B cell (primary cell): Measurements from ENCODE around the gene CD207. TPM values are rescaled to one million over a fixed set of nuclear protein-coding genes. Genes with fewer than 3 reads are reported as not detected.
"Not testable (repeated sequence)": the region's sequence is repeated elsewhere in the genome, so short reads cannot be mapped to it uniquely, and the experiment has no call there.

Source experiments
- ATAC-seq: fragments of 200-7000 bp; cut with Tn5 transposase; one replicate; pipeline ENCODE4 v1.10.0; 2021; ENCODE audit warnings: low read depth, mild to moderate bottlenecking, moderate number of reproducible peaks, moderate library complexity
- CTCF ChIA-PET: fragments of 350-600 bp; sonication (Branson Sonifier 250); formaldehyde crosslinking; loops from one replicate; lab custom pipeline; 2021; ENCODE audit warnings: antibody characterized with exemption, inconsistent platforms; lab: Charles Lee
- POLR2A ChIA-PET: fragments of 350-600 bp; sonication (Branson Sonifier 250); formaldehyde crosslinking; loops from one replicate; lab custom pipeline; 2021; ENCODE audit warnings: antibody characterized with exemption; lab: Charles Lee
- DNase-seq: peaks from one replicate; pipeline ENCODE4 v3.0.0; 2013
- H2AFZ ChIP-seq: 2 replicates; pipeline ENCODE4 v1.6.1; 2012; ENCODE audit warnings: mild to moderate bottlenecking, low read depth, low read length; ENCODE audit not compliant: insufficient read depth, poor library complexity, severe bottlenecking
- H3K27ac ChIP-seq, 2 donors: 1 replicate in 1 of 2; 2 replicates in 1 of 2; pipeline ENCODE4 v1.5.1; 2012 to 2013; ENCODE audit warnings: low read length in 2 of 2, mild to moderate bottlenecking in 2 of 2, moderate library complexity in 1 of 2
- H3K27me3 ChIP-seq, 4 experiments: fragments of 200-600 bp in 1 of 4; sonication (generic) in 1 of 4; replicated peaks in 1 of 4; 1 replicate in 2 of 4; 2 replicates in 2 of 4; pipeline versions ENCODE4 v1.6.1 to v1.7.0; 2013 to 2016; ENCODE audit warnings: low read length in 3 of 4, mild to moderate bottlenecking in 2 of 4, mixed read lengths in 1 of 4, moderate library complexity in 1 of 4; ENCODE audit not compliant: insufficient read depth in 4 of 4, control insufficient read depth in 3 of 4; ENCODE audit errors: control extremely low read depth in 1 of 4
- H3K36me3 ChIP-seq, 2 experiments: replicated peaks in 1 of 2; 1 replicate in 1 of 2; 2 replicates in 1 of 2; pipeline versions ENCODE4 v1.6.1 to v1.7.1; 2013; ENCODE audit warnings: low read length in 1 of 2; ENCODE audit not compliant: insufficient read depth in 2 of 2, control insufficient read depth in 1 of 2; ENCODE audit errors: control extremely low read depth in 1 of 2, extremely low read depth in 1 of 2
- H3K4me1 ChIP-seq, 2 donors: fragments of 200-600 bp in 1 of 2; sonication (generic) in 1 of 2; 1 replicate in 1 of 2; 2 replicates in 1 of 2; pipeline versions ENCODE4 v1.5.1 to v1.6.1; 2013 to 2017; ENCODE audit warnings: low read length in 2 of 2; ENCODE audit not compliant: control insufficient read depth in 2 of 2, insufficient read depth in 2 of 2
- H3K4me2 ChIP-seq: replicated peaks from 2 replicates; pipeline ENCODE3; 2012; ENCODE audit warnings: mild to moderate bottlenecking, low read depth, low read length; ENCODE audit not compliant: poor library complexity, severe bottlenecking
- H3K4me3 ChIP-seq, 5 experiments: fragments of 200-600 bp in 1 of 5; sonication (generic) in 1 of 5; 1 replicate in 3 of 5; 2 replicates in 2 of 5; pipeline versions ENCODE4 v1.5.1 to v1.7.0; 2011 to 2016; ENCODE audit warnings: low read length in 4 of 5, mild to moderate bottlenecking in 4 of 5, low read depth in 2 of 5, control low read depth in 1 of 5, moderate library complexity in 1 of 5; ENCODE audit not compliant: insufficient read depth in 1 of 5; ENCODE audit errors: control extremely low read depth in 1 of 5, extremely low read depth in 1 of 5
- H3K79me2 ChIP-seq: fragments of 200-600 bp; sonication (generic); one replicate; pipeline ENCODE4 v1.6.0; 2016; ENCODE audit warnings: low read length; ENCODE audit not compliant: control insufficient read depth, insufficient read depth
- H3K9ac ChIP-seq: fragments of 200-600 bp; sonication (generic); 2 replicates; pipeline ENCODE4 v1.6.1; 2017; ENCODE audit warnings: mild to moderate bottlenecking, low read length, moderate library complexity
- H3K9me3 ChIP-seq, 3 donors: one replicate each; pipeline versions ENCODE4 v1.6.1 to v1.7.1; 2013; ENCODE audit warnings: low read length in 2 of 3; ENCODE audit not compliant: control insufficient read depth in 2 of 3, insufficient read depth in 1 of 3; ENCODE audit errors: control extremely low read depth in 1 of 3
- H4K20me1 ChIP-seq: 2 replicates; pipeline ENCODE4 v1.6.0; 2012; ENCODE audit warnings: mild to moderate bottlenecking, low read length; ENCODE audit not compliant: insufficient read depth, control insufficient read depth, poor library complexity, severe bottlenecking
- H3K27ac Mint-ChIP-seq: one replicate; pipeline ENCODE4 v1.8.0; 2021; ENCODE audit warnings: mixed read lengths
- H3K27me3 Mint-ChIP-seq: one replicate; pipeline ENCODE4 v1.8.0; 2021; ENCODE audit warnings: mixed read lengths
- H3K4me1 Mint-ChIP-seq: one replicate; pipeline ENCODE4 v1.8.0; 2021; ENCODE audit warnings: mixed read lengths
- H3K4me3 Mint-ChIP-seq: one replicate; pipeline ENCODE4 v1.8.0; 2021; ENCODE audit warnings: mixed read lengths
- H3K9me3 Mint-ChIP-seq: one replicate; pipeline ENCODE4 v1.8.0; 2022; ENCODE audit warnings: mixed read lengths; ENCODE audit not compliant: insufficient read depth
- EZH2 ChIP-seq: IDR thresholded peaks from 2 replicates; pipeline ENCODE4 v1.6.1; 2012; ENCODE audit warnings: borderline replicate concordance, low read depth, mild to moderate bottlenecking, moderate library complexity, low read length; ENCODE audit not compliant: insufficient read depth, poor library complexity, severe bottlenecking
- WGBS: methylation state at CpG from one replicate; pipeline ENCODE4 v1.1.5; 2013; ENCODE audit warnings: missing lambda C conversion rate; ENCODE audit not compliant: insufficient coverage; 5-methylcytosine and 5-hydroxymethylcytosine counted together
- intact Hi-C: fragments of 100-400 bp; cut with micrococcal nuclease; formaldehyde crosslinking; loops from one replicate; pipeline ENCODE4 v1.10.0; 2022
- polyA plus RNA-seq: library from polyadenylated mRNA; depleted of rRNA; stranded (reverse); fragments of >200 nt; gene quantifications from 2 replicates; pipeline ENCODE4 v1.2.3, GENCODE V29; 2012
- total RNA-seq, 2 donors: library from RNA; stranded (reverse); fragments of 120-200 nt in 1 of 2; gene quantifications; 1 replicate in 1 of 2; 2 replicates in 1 of 2; pipeline versions ENCODE4 v1.2.3 to v1.2.4, GENCODE V29; 2013 to 2022
- TF ChIP-seq, protein P1 (sequence below): fragments of 200-600 bp; IDR thresholded peaks from one replicate; pipeline ENCODE4 v1.8.0; 2022; ENCODE audit warnings: antibody characterized with exemption, mild to moderate bottlenecking

CD207 gene
- total and polyA plus RNA-seq, 2 donors (not counting 1 experiment from before 2014, with no cell fraction given) = not detected

DNA sequence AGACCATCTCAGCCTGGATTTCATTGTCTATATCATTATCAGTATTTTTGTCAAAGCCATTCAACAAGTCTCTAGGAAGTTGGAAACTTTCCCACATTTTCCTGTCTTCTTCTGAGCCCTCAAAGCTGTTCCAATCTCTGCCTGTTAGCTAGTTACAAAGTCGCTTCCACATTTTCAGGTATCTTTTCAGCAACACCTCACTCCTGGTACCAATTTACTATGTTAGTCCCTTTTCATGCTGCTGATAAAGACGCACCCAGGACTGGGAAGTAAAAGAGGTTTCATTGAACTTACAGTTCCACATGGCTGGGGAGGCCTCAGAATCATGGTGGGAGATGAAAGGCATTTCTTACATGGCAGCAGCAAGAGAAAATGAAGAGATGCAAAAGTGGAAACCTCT is 35.9 kb downstream of the CD207 start:
- no CpG with 5 or more reads among the region's 2 CpGs for WGBS
- H3K27me3 ChIP-seq = peaks cover 0 to 13% (median 1%) of the 10 kb centered on the region in 4 experiments
- peaks cover 0 to 14% (median 0%) of the 10 kb centered on the region in 3 donors for H3K9me3 ChIP-seq
- POLR2A ChIA-PET = no interaction called here
- no peaks in the 10 kb centered on the region for H3K36me3 ChIP-seq
- CTCF ChIA-PET = no interaction called here
- H4K20me1 ChIP-seq = no peaks in the 10 kb centered on the region
- no peak overlapping the region for H2AFZ ChIP-seq
- no peak overlapping the region for H3K9ac ChIP-seq
- H3K4me1 ChIP-seq = no peaks in the 10 kb centered on the region
- ATAC-seq = no peak
- TF ChIP-seq EZH2 = no peak
- TF ChIP-seq, protein P1, sequence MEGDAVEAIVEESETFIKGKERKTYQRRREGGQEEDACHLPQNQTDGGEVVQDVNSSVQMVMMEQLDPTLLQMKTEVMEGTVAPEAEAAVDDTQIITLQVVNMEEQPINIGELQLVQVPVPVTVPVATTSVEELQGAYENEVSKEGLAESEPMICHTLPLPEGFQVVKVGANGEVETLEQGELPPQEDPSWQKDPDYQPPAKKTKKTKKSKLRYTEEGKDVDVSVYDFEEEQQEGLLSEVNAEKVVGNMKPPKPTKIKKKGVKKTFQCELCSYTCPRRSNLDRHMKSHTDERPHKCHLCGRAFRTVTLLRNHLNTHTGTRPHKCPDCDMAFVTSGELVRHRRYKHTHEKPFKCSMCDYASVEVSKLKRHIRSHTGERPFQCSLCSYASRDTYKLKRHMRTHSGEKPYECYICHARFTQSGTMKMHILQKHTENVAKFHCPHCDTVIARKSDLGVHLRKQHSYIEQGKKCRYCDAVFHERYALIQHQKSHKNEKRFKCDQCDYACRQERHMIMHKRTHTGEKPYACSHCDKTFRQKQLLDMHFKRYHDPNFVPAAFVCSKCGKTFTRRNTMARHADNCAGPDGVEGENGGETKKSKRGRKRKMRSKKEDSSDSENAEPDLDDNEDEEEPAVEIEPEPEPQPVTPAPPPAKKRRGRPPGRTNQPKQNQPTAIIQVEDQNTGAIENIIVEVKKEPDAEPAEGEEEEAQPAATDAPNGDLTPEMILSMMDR = no peak
- H3K4me2 ChIP-seq = no peak overlapping the region
- Mint-ChIP-seq H3K27me3 (peaks cover 29% of the 10 kb centered on the region), H3K27ac (no peak overlapping the region), H3K9me3 (no peaks in the 10 kb centered on the region), H3K4me1 (no peaks in the 10 kb centered on the region), H3K4me3 (no peak overlapping the region)
- no peak overlapping the region for H3K4me3 ChIP-seq
- DNase-seq = no peak
- intact Hi-C loops = no loop called here
- no peaks in the 10 kb centered on the region for H3K79me2 ChIP-seq
- no peak overlapping the region for H3K27ac ChIP-seq

- H4K20me1 ChIP-seq, intact Hi-C loops, H3K4me1 Mint-ChIP-seq, H3K9ac ChIP-seq, H3K27ac ChIP-seq, H2AFZ ChIP-seq, H3K4me3 Mint-ChIP-seq, H3K36me3 ChIP-seq, POLR2A ChIA-PET, H3K79me2 ChIP-seq, H3K9me3 Mint-ChIP-seq, H3K27ac Mint-ChIP-seq, ATAC-seq, H3K4me1 ChIP-seq, DNase-seq, H3K4me2 ChIP-seq, CTCF ChIA-PET, H3K4me3 ChIP-seq: not testable (repeated sequence)
- no CpG with 5 or more reads among the region's 3 CpGs for WGBS
- peaks cover 38% of the 10 kb centered on the region for H3K27me3 Mint-ChIP-seq
- Histone ChIP-seq H3K27me3 (peaks cover 0 to 26% (median 1%) of the 10 kb centered on the region in 4 experiments), H3K9me3 (peaks cover 0 to 11% (median 0%) of the 10 kb centered on the region in 3 donors)
These were observed 37.6 kb downstream of the CD207 start for GRCh38 chr2:70797996-70798395.
